Glomerular visceral epithelial cell (primary cell): ENCODE measurements around the gene PSMA8.
A peak's percentile ranks its signal among the peaks of the same experiment; 100 is the strongest.
"Not testable (repeated sequence)": the region's sequence is repeated elsewhere in the genome, so short reads cannot be mapped to it uniquely, and the experiment has no call there.

Experiments used
- DNase-seq: peaks from one replicate; pipeline ENCODE4 v3.0.0-alpha.2; 2016; ENCODE audit errors: extremely low spot score

Gene PSMA8

GRCh38 chr18:26175481-26175880 is 41.8 kb downstream of the PSMA8 start:
- DNase-seq, result no peak

GRCh38 chr18:26176134-26176533 is 42.5 kb downstream of the PSMA8 start:
- DNase-seq, result no peak

- no peak for DNase-seq
These were observed 47.7 kb downstream of the PSMA8 start for GRCh38 chr18:26181343-26181826.

GRCh38 chr18:26183395-26184112 is 49.9 kb downstream of the PSMA8 start:
- DNase-seq, result no peak

- peak; percentile 11 for DNase-seq
These were observed 51.6 kb downstream of the PSMA8 start for GRCh38 chr18:26185267-26185666.

GRCh38 chr18:26190506-26190905 is 56.8 kb downstream of the PSMA8 start:
- no peak for DNase-seq

- DNase-seq, result no peak
These were observed 58.6 kb downstream of the PSMA8 start for GRCh38 chr18:26192233-26192632.

GRCh38 chr18:26196605-26197004 is 62.9 kb downstream of the PSMA8 start:
- no peak for DNase-seq

GRCh38 chr18:26202001-26202400 is 68.3 kb downstream of the PSMA8 start:
- not testable (repeated sequence) for DNase-seq

- no peak for DNase-seq
These were observed 71.6 kb downstream of the PSMA8 start for GRCh38 chr18:26205318-26205717.

- DNase-seq, result no peak
These were observed 72.8 kb downstream of the PSMA8 start for GRCh38 chr18:26206488-26206887.

GRCh38 chr18:26207937-26208336 is 74.3 kb downstream of the PSMA8 start:
- DNase-seq, result no peak

GRCh38 chr18:26208977-26209376 is 75.3 kb downstream of the PSMA8 start:
- DNase-seq, result no peak

- DNase-seq, result no peak
These were observed 76.5 kb downstream of the PSMA8 start for GRCh38 chr18:26210147-26210546.

GRCh38 chr18:26215247-26215970 is 81.7 kb downstream of the PSMA8 start:
- no peak for DNase-seq

GRCh38 chr18:26225022-26225693 is 91.5 kb downstream of the PSMA8 start:
- DNase-seq, result no peak

GRCh38 chr18:26225915-26226228 is 92.2 kb downstream of the PSMA8 start:
- DNase-seq, result no peak

- peak; percentile 93 for DNase-seq
These were observed 92.8 kb downstream of the PSMA8 start, which contains the start of gene TAF4B for GRCh38 chr18:26226229-26227050. Gene TAF4B (plus strand): TSS chr18:26226445. CDS start chr18:26226934, 489 bp downstream.

- peak; percentile 22 for DNase-seq
These were observed 93.5 kb downstream of the PSMA8 start for GRCh38 chr18:26227051-26227670.

- DNase-seq, result no peak
These were observed 95.0 kb downstream of the PSMA8 start for GRCh38 chr18:26228562-26229260.

- DNase-seq, result no peak
These were observed 96.8 kb downstream of the PSMA8 start for GRCh38 chr18:26230497-26230896.
